GM18867 (cell line): ENCODE results near the gene CHRNE.
"Not testable (repeated sequence)": the region's sequence is repeated elsewhere in the genome, so short reads cannot be mapped to it uniquely, and the experiment has no call there.

Source experiments
- ATAC-seq: cut with Tn5 transposase; IDR thresholded peaks from one replicate; pipeline ENCODE4 v1.9.1; 2021; ENCODE audit warnings: mild to moderate bottlenecking, moderate library complexity; ENCODE audit not compliant: unreplicated experiment

The CHRNE gene

GRCh38 chr17:4939796-4940554 lies 37.1 kb upstream of the CHRNE start, which contains the start of the genes RNF167 and SLC25A11:
RNF167 (plus strand) TSS chr17:4940268; CDS start chr17:4940910, 642 bp downstream.
SLC25A11 (minus strand) TSS chr17:4940046; CDS start chr17:4939910, 136 bp downstream.
- ATAC-seq = peak; percentile 81

GRCh38 chr17:4939546-4939795 lies 36.6 kb upstream of the CHRNE start:
- peak; percentile 12 for ATAC-seq

- no peak for ATAC-seq
Measured at GRCh38 chr17:4938688-4939545, 36.0 kb upstream of the CHRNE start.

GRCh38 chr17:4938069-4938491 lies 35.2 kb upstream of the CHRNE start:
- ATAC-seq = no peak

- ATAC-seq = no peak
Measured at GRCh38 chr17:4937553-4937952, 34.7 kb upstream of the CHRNE start.

- no peak for ATAC-seq
Measured at GRCh38 chr17:4936436-4936835, 33.5 kb upstream of the CHRNE start.

- ATAC-seq = no peak
Measured at GRCh38 chr17:4935650-4936049, 32.8 kb upstream of the CHRNE start.

GRCh38 chr17:4934173-4934979 lies 31.5 kb upstream of the CHRNE start:
- no peak for ATAC-seq

DNA sequence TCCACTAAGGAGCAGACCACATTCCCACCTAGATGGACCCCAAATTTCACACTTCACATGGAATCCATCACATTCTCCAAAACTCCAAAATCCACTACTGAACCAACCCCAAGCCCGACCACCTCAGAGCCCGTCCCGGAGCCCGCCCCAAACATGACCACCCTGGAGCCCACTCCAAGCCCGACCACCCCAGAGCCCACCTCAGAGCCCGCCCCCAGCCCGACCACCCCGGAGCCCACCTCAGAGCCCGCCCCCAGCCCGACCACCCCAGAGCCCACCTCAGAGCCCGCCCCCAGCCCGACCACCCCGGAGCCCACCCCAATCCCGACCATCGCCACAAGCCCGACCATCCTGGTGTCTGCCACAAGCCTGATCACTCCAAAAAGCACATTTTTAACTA lies 30.7 kb upstream of the CHRNE start:
- no peak for ATAC-seq

DNA sequence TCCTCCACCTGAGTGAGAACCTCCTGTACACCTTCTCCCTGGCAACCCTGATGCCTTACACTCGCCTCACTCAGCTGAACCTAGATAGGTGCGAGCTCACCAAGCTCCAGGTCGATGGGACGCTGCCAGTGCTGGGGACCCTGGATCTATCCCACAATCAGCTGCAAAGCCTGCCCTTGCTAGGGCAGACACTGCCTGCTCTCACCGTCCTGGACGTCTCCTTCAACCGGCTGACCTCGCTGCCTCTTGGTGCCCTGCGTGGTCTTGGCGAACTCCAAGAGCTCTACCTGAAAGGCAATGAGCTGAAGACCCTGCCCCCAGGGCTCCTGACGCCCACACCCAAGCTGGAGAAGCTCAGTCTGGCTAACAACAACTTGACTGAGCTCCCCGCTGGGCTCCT lies 29.9 kb upstream of the CHRNE start:
- ATAC-seq = no peak

GRCh38 chr17:4931963-4932362 lies 29.1 kb upstream of the CHRNE start, which contains the start of gene GP1BA:
GP1BA (plus strand) TSS chr17:4932277; CDS start chr17:4932605, 328 bp downstream.
- no peak for ATAC-seq

DNA sequence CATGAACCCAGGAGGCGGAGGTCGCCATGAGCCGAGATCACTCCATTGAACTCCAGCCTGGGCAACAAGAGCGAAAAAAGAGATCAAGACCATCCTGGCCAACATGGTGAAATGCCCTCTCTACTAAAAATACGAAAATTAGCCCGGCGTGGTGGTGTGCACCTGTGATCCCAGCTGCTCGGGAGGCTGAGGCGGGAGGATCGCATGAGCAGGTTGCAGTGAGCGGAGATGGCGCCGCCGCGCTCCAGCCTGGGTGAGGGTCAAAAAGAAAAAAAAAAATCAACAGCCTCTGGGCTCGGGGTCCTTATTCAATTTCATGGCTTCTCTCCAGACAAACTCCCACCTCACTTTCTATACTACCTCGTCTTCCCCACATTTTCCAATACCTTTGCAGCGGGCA lies 26.0 kb upstream of the CHRNE start:
- no peak for ATAC-seq

DNA sequence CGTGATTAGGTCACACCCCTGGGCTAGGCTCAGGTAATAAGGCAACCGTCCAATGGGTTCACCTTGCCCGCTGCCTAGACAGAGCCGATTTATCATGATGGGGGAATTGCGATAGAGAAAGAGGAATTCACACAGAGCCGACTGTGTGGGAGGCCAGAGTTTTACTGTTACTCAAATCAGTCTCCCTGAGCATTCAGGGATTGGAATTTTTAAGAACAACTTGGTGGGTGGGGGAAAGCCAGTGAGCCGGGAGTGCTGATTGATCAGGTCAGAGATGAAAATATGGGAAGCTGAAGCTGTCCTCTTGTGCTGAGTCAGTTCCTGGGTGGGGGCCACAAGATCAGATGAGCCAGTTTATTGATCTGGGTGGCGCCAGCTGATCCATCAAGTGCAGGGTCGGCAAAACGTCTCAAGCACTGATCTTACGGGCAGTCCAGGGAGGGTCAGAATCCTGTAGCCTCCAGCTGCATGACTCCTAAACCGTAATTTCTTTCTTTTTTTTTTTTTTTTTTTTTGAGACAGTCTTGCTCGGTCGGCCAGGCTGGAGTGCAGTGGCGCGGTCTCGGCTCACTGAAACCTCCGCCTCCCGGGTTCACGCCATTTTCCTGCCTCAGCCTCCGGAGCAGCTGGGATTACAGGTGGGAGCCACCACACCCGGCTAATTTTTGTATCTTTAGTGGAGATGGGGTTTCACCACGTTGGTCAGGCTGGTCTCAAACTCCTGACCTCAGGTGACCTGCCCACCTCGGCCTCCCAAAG lies 23.9 kb upstream of the CHRNE start:
- ATAC-seq = not testable (repeated sequence)

- ATAC-seq = no peak
Measured at GRCh38 chr17:4921320-4921719, 18.4 kb upstream of the CHRNE start.

- ATAC-seq = no peak
Measured at GRCh38 chr17:4920351-4921048, 17.6 kb upstream of the CHRNE start.

DNA sequence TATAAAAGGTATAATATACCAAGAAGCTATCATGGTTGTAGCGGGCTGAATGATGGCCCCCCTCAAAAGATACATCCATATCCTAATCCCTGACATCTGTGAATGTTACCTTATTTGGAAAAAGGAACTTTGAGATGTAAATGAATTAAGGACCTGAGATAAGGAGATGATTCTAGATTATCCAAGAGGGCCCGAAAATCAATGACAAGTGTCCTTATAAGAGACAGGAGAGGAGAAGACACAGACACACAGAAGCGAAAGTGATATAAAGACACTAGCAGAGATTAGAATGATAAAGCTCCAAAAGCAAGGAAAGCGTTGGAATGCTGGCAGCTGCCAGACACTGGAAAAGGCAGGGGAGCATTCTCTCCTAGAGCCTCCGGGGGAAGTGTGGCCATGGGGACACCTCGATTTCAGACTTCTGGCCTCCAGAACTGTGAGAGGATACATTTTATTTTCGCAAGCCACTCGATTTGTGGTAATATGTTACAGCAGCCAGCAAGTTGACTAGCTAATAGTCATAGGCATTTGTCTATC lies 16.7 kb upstream of the CHRNE start:
- ATAC-seq = no peak

GRCh38 chr17:4914551-4914950 lies 11.7 kb upstream of the CHRNE start:
- ATAC-seq = not testable (repeated sequence)

DNA sequence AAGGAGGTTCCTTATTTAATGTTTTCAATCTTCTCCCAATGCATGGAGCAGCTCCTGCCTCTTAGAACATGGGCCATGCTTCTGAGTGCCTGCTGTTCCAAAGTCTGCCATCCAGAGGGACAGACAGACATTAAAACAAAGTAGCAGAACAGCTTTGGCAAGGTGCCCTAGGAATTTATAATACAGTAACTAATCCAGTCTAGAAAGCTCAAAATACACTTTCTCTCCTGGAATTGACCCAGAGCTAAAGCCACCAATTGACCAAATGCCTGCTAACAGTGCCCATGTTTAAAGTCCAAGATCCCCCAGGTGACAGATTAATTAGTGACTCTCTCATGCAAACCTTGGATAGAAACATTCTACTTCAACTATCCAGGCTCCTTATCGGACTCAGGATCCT lies 11.1 kb upstream of the CHRNE start:
- ATAC-seq = no peak

DNA sequence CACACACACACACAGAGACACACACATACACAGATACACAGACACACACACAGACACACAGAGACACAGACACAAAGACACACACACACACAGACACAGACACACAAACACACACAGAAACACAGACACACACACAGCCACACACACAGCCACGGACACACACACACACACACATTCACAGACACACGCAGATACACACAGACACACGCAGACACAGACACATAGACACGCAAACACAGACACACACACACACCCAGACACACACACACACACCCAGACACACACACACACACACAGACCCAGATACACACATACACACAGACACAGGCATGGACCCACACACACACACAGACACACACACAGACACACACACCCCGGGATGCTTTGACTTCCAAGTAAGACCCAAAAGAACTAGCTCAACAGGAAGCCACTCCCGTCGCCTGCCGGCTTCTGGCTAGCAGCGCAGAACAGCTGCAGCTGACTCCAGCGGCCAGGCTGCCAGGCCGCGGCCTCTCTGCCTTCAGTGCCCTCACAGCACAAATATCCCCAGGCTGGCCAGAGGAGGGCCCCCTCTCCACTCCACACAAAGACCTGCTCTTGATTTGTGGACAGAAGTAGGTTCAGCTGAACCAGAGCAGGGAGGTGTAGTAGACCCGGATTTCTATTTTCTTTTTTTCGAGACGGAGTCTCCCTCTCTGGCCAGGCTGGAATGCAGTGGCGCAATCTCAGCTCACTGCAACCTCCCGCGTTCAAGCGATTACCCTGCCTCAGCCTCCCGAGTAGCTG lies 6.0 kb upstream of the CHRNE start:
- peak; percentile 52 for ATAC-seq
